G401 (cell line): ENCODE measurements around the gene NALCN. TPM values are rescaled to one million over a fixed set of nuclear protein-coding genes. Genes with fewer than 3 reads are reported as not detected.
A peak's percentile ranks its signal among the peaks of the same experiment; 100 is the strongest.

Source experiments
- DNase-seq: peaks from one replicate; pipeline ENCODE4 v3.0.0-alpha.2; 2015; ENCODE audit warnings: low spot score
- in situ Hi-C: cut with HindIII; loops from 2 replicates; pipeline ENCODE4 v1.10.0; 2016; ENCODE audit warnings: low sequenced_read_pairs, mixed read lengths
- total RNA-seq: library from RNA; depleted of rRNA; stranded (reverse); fragments of >200 nt; shearing (Covaris generic); gene quantifications from 2 replicates; pipeline ENCODE4 v1.2.3, GENCODE V29; 2014

The NALCN gene
- total RNA-seq, 1 experiment from 2014 or later: not detected

DNA sequence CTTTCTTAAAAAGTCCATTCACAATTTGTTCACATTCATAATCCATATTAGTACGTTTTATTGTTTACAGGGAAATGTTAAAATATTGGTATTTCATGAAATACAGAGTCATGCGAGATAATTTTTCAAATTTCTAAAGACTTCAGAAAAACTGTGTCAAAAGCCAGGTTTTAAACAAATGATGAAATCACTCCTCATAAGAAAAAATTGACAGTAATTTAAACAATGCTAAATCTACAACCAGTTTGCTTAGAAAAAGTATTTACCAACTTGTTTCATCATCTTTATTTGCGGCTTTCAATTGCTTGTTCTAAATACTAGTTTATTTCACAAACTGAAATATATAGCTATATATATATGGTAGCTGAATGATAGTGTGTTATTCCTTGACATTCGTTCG is 1.2 kb upstream of the NALCN start:
- in situ Hi-C loops: no loop called here
- DNase-seq: no peak

DNA sequence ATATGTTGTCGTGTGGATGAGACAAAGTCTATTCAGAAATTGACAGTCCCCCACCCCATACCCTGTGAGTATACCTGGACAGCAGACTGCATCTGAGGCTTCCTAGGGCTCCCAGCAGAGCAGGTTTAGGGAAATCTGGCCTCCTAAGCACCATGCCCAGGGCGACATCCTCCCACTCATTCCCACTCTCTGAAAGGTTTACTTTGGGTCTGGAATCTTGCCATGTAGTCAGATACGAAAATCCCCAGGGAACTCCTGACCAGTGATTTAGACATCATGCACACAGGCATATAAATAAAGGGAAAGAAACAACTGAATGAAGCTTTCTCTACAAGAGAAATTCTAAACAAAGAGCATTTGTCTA is 717 bp upstream of the NALCN start:
- in situ Hi-C loops: no loop called here
- peak; percentile 67 for DNase-seq

DNA sequence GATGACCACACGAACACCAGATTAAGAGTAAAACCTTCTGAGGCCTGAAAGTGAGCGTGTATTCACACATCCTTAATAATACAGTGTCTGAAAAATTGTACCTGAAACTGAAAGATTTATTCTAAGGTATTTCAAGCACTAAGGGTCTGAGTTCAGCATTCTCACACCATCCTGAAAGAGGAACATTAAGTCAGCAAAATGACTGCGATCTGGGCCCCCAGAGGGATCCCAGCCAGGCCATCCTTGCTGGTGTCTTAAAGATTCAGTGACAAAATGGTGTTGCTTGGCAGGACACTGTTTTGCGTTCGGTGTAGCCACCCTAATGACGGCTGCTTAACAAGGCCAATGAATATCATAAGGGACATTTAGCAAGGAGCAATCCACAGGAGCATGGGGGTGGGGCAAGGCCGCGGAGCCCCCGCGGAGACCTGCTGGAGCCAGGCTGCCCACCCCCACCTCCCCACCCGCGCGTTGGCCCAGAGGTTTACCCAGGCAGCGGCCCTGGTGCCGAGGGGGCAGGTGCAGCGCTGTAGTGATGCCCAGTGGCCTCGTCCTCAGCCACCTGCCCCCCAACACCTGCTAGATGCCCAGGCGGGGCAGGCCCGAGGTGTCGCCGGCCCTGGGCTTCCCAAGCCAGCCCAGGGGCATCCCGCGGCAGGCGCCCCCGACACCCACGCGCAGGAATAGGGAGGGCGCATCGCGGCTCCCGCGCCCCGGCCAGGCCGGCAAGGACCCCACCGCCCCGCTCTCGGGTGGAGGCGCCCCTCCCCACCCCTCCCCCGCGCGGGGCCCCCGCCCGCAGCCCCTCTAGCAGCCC is 742 bp downstream of the NALCN start:
- in situ Hi-C loops: no loop called here

DNA sequence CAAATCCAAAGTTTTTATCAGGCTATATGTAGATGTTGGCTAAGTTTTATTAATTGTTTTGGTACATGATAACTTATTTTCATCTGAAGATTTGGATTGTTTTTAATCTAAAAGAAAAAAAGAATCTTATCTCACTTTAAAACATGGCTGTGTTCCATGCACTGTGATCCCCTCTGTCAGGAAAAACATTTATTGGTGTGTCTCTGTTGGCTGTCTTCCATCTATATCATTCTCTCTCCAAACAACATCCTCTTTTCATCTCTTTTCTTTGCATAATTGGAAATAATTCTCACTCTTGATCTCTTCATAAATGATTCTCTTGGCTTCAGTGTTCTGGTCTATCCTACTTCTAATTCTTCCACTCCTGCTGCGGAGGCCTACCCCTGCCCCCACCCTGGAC is 4.2 kb downstream of the NALCN start:
- in situ Hi-C loops: no loop called here

More for the DNA sequence above, 742 bp downstream of the NALCN start:
- peak; percentile 55 for DNase-seq

DNA sequence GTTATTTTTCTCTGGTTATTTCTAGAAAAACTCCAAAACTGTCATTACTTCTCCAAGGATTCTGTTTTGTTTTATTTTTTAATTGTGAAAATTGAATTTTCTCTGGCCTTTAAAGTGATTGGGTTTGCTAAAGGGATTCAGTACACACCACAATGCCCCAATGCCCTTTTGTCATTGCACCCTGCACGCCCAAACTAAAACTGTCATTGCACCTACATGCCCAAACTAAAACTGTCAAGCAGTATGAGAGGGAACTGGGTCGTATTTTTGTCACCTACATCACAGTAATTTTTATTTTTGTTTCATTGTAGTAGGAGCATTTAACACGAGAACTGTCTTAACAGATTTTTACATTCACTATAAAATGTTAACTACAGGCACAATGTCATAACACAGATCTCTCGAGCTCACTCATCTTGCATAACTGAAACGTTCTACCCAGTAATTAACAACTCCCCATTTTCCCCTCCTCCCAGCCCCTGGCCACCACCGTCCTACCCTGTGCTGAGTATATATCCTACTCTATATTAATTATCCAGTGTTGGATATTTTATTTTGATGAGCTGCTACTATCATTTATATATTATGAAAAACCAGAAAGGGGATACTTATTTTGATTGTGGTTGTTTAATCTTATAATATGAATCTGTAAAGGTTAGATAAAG is 7.2 kb downstream of the NALCN start:
- no peak for DNase-seq
- in situ Hi-C loops: no loop called here

More for the DNA sequence above, 4.2 kb downstream of the NALCN start:
- no peak for DNase-seq

DNA sequence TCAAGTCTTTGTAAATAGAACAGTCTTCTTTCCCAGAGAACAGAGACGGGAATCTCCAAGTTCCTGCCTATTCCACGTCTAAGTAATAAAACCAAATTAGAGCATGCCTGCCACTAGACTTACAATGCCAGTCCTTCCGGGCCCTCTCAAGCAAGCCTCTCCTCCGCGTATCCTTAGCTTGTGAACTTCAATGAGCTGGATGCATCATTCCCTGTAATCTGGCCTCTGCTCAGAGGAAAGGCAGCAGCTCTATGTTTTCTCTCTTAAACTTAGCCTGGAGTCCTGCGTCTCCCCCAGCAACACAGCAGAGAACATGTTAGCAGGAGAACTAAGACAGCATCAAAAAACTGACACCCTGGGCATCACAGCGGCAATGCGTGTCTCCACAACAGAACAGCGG is 8.2 kb downstream of the NALCN start:
- DNase-seq: no peak
- in situ Hi-C loops: no loop called here

DNA sequence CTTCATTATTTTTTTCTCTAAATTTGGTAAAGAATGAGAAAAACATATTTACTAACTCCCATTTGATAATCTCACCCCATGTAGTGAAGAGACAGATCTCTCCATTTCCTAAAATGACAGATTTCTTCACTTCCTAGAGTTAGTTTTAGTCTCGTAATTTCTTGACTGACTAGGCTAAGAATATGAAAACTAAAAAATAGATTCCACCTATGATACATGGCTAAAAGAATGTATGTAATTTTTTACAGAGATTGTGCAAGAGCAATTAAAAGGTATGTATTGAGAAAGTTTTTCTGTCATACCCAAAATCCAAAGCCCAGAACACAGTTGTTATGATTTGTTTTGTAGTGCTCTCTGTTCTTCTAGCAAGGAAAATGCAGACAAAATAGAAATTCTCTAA is 9.5 kb downstream of the NALCN start:
- in situ Hi-C loops: no loop called here
- DNase-seq: no peak

DNA sequence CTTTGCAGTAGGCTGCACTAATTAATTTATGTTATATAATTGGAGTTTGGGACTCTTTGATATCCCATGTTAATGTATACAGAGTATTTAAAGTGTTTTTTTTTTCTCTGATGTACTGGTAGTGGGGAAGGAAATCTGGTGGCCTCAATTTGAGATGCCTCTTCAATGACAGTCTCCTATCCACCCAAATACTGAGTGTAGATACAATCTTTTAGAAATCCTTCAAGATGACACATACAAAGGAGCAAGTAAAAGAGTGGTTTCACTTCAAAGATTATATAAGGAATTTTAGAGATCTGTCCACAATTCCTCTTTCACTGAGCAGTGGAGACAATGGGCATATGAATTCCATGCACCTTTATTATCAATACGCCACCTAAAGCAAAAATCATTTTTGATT is 15.1 kb downstream of the NALCN start:
- in situ Hi-C loops: no loop called here
- no peak for DNase-seq

DNA sequence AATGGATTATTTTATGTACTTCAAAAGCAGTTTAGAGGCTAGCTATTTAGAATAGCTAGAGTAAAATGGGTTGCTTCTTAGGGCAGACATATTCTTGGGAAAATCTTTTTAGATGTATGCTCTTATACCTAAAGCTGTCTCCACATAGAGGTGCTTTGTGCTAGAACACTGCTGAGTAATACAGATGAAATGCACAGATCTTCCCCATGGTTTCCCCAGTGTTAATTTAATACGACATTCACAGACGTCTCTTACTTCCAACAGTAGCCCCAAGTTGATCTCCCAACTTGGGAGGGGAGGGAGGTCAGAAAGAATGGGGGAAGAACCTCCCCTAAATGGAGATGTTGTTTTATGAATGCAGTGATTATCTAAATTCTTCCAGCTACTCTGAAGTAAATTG is 16.9 kb downstream of the NALCN start:
- in situ Hi-C loops: no loop called here
- DNase-seq: no peak

DNA sequence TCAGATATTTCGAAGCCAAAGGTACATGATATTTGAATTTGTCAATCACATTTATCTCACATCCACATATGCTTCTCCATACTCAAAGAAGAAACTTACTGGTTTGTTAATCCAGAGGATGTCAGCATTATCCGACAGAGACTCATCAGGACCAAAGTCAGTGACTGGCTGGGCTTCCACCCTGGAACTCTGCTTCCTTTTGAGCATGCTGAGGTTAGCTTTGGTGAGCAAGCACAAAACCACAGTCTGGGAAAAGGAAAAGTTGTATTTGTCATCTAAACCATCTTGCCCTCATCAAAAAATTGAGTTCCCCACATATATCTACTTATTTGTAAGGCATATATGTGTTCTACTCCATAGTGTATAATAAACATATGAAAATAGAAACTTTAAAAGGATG is 17.4 kb downstream of the NALCN start:
- DNase-seq: no peak
- in situ Hi-C loops: no loop called here

DNA sequence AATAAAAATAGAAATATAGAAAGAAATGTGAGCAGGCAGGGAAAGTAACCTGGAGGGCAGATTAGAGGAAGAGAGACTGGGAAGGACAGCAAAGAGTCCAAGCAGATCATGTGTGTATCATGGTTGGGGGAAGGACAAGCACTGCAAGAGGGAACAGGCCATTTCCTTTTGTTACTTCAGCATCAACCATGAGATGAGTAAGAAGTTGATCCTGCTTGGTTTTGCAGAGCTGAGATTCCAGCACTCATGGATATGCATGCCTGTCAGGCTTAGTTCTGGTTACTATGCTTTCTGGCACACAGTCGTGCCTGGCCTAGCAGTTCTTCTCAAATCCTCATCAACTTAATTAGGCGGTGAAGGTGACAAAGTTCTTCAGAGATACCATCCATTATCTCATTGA is 18.1 kb downstream of the NALCN start:
- no peak for DNase-seq
- in situ Hi-C loops: no loop called here

DNA sequence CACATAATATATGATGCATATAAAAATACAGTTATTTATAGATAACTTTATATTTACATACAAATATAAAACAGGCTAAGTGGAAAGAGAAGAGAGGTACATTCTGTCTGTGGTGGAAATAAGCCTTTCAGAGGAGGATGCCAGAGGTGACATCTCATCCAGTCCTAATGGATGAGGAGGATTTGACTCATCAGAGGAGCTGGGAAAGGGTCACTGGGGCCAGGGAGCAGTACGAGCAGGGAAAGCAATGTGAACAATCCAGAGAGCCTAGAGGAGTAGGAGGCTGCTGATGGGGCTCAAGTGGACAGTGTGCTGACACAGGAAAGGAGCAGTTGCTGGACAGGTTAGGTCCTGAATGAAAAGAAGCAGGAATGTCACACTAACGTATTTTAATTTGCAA is 18.6 kb downstream of the NALCN start:
- no peak for DNase-seq
- in situ Hi-C loops: no loop called here

DNA sequence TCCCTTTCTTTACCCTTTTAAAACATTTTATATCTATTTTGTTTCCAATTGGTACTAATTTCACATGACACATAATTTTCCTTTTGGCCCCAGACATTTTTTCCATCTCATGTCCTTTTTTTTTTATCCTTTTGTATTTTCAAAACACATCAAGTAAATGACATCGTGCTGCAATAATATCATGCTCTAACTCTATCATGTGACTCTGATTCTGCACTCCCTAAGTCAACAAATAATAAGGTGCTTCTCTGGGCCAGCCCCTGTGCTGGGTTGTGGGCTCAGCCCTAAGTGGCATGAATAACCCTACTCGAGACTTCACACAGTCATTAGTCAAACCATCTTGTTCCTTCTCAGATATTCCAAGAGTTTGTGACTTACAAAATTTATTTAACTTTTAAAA is 21.7 kb downstream of the NALCN start:
- in situ Hi-C loops: no loop called here
- DNase-seq: no peak

DNA sequence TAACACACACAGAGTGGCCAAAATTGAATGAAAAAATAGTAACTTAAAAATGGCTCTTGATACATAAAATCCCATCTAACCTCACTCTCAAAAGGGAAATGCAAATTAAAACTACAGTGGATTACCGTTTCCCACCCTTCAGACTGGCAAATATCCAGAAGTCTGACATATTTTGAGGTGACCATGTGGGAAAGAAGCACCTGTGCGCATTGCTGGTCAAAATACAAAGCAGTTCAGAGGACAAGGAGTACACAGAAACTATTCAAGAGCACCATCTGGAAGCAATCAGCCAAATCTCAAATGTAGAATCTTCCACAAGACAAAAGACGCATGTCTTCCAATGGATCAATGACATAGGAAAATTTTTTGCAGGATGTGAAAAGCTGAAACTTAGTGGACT is 23.2 kb downstream of the NALCN start:
- DNase-seq: no peak
- in situ Hi-C loops: no loop called here

DNA sequence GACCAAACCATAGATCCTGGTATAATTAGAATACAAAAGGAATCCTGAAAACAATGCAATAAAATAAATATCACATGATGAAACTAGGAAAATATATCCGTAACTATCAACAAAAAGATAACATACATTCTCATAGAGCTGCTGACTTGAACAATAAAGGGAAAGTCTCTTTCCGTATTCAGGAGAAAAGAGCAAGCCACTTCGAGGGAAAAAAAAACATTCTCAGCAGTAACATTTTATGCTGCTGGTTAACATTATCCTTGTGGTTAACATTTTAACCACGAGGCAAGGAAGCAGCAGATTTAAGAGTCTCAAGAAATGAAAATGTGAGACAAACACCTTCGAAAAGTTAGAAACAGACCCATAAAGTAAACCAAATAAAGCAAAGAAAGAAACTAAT is 25.8 kb downstream of the NALCN start:
- in situ Hi-C loops: no loop called here
- no peak for DNase-seq

DNA sequence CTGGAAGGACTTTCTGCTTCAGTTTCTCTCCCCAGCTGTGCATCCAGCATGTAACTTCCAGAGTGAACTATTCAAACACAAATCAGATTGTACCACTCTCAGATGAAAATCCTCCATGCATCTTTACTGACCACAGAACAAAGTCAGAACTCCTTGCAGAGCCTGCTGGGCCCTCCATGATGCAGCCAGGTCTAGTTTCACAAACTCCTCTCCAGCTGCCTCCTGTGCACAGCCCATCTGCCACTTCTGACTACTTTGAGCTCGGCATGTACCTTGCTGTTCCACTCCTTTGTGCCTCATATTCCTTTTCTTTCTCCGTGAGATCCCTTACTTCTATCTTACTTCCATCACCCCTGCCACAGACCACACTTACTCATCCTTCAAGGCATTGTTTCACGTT is 31.4 kb downstream of the NALCN start:
- in situ Hi-C loops: no loop called here
- peak; percentile 16 for DNase-seq

DNA sequence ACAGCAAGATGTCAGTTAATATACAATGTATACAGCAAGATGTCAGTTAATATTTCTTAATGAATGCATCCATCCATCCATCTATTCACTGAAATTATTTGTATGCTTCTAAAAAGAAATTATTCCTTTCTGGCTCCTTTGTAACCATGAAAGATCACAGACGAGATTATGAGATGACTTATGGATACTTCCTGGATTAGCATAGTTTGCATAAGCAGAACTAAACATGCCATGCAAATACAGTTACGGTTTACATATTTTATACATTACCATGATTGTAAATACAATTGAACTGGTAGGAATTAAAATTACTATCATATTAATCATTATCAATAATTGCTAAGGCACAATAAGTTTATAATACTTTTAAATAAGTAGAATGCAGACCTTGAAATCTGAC is 32.7 kb downstream of the NALCN start:
- in situ Hi-C loops: no loop called here
- no peak for DNase-seq

DNA sequence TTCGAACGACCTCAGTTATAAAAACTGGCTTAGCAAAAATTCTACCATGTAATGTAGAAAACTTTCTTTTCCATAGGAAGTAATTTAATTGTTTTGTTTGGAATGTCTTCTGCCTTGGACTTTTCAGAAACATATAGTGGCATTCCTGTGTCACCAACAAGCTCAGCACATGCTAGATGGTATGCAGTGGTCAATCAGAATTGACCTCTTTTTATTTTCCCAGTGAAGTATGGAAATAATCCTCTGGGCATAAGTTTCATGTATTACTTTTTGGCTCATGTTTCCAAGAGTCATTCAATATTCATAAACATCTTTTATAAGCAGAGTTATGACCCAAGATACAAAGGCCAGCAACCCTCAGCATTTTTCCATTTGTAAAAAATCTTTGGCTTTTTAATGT is 33.6 kb downstream of the NALCN start:
- in situ Hi-C loops: no loop called here
- no peak for DNase-seq

DNA sequence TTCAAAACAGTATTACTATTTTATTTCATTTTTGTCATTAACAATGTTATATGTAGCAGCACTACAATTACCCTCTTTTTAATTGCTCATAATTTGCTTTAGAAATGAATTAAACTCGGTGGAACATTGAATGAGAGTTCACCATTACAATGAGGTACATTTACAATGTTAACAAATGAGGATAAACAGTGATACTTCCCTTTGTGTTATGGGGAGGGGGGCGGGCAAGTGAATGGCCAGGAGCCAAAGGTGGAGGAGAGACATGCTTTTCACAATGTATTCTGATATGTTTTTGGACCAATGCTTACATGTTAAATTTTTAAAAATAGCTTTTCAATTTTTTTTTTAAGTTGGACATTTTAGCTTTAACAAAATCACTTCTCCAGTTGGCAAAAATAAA is 34.2 kb downstream of the NALCN start:
- no peak for DNase-seq
- in situ Hi-C loops: no loop called here

DNA sequence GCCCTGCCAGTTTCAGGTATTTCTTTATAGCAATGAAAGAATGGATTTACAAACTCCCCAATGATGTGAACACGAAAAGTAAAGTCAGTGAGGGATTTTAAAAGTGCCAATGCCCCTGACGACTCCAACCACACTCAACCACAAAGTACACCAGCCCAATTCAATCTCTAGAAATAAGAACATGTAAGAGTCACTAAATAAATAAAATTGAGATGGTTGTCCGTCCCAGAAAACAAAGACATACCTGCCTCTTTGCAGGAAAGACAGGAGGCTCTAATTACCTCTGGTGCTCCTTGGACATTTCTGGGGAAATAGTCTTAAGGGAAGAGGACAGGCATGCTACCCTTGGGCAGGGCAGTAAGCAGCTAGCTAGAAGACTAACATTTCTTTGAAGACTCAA is 55.8 kb downstream of the NALCN start:
- in situ Hi-C loops: no loop called here
- DNase-seq: no peak

DNA sequence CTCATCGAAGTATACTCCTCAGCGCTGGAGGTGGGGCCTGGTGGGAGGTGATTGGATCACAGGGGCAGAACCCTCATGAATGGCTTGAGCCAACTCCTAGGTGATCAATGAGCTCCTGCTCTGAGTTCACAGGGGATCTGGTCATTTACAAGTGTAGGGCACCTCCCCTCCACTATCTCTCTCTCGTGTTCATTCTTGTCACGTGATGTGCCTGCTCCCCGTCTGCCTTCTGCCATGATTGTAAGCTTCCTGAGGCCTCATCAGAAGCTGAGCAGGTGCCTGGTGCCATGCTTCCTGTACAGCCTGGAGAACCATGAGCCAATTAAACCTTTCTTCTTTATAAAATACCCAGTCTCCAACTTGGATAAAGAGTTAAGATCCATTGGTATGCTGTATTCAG is 61.4 kb downstream of the NALCN start:
- DNase-seq: no peak
- in situ Hi-C loops: no loop called here
